HEK293 (cell line): ENCODE measurements around the gene MICU1.

Experiments used
- CTCF ChIP-seq: fragments of 450-650 bp; formaldehyde crosslinking; IDR thresholded peaks from 2 replicates; pipeline ENCODE4 v1.5.1; 2016; ENCODE audit warnings: missing biosample characterization, missing genetic modification characterization
- YY1 ChIP-seq: fragments of 450-650 bp; formaldehyde crosslinking; IDR thresholded peaks from 2 replicates; pipeline ENCODE4 v1.5.1; 2018; ENCODE audit warnings: missing biosample characterization, missing genetic modification characterization
- ZNF560 ChIP-seq: fragments of 450-650 bp; formaldehyde crosslinking; IDR thresholded peaks from 2 replicates; pipeline ENCODE4 v1.5.1; 2017; ENCODE audit warnings: missing biosample characterization, missing genetic modification characterization, borderline replicate concordance
- TF ChIP-seq, protein P1 (sequence below): fragments of 450-650 bp; formaldehyde crosslinking; IDR thresholded peaks from 2 replicates; pipeline ENCODE4 v1.5.1; 2016; ENCODE audit warnings: missing biosample characterization, missing genetic modification characterization
- TF ChIP-seq, protein P2 (sequence below): fragments of 450-650 bp; formaldehyde crosslinking; IDR thresholded peaks from 2 replicates; pipeline ENCODE4 v1.5.1; 2017; ENCODE audit warnings: missing biosample characterization, mild to moderate bottlenecking, missing genetic modification characterization, moderate library complexity

- TF ChIP-seq, protein P1, sequence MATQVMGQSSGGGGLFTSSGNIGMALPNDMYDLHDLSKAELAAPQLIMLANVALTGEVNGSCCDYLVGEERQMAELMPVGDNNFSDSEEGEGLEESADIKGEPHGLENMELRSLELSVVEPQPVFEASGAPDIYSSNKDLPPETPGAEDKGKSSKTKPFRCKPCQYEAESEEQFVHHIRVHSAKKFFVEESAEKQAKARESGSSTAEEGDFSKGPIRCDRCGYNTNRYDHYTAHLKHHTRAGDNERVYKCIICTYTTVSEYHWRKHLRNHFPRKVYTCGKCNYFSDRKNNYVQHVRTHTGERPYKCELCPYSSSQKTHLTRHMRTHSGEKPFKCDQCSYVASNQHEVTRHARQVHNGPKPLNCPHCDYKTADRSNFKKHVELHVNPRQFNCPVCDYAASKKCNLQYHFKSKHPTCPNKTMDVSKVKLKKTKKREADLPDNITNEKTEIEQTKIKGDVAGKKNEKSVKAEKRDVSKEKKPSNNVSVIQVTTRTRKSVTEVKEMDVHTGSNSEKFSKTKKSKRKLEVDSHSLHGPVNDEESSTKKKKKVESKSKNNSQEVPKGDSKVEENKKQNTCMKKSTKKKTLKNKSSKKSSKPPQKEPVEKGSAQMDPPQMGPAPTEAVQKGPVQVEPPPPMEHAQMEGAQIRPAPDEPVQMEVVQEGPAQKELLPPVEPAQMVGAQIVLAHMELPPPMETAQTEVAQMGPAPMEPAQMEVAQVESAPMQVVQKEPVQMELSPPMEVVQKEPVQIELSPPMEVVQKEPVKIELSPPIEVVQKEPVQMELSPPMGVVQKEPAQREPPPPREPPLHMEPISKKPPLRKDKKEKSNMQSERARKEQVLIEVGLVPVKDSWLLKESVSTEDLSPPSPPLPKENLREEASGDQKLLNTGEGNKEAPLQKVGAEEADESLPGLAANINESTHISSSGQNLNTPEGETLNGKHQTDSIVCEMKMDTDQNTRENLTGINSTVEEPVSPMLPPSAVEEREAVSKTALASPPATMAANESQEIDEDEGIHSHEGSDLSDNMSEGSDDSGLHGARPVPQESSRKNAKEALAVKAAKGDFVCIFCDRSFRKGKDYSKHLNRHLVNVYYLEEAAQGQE (tag by site-specific recombination) = no peak
- no peak; the same call in 1 of the 2 replicates for TF ChIP-seq CTCF (tag by site-specific recombination)
- TF ChIP-seq ZNF560 (tag by site-specific recombination) = no peak
- no peak for TF ChIP-seq YY1 (tag by site-specific recombination)
- TF ChIP-seq, protein P2, sequence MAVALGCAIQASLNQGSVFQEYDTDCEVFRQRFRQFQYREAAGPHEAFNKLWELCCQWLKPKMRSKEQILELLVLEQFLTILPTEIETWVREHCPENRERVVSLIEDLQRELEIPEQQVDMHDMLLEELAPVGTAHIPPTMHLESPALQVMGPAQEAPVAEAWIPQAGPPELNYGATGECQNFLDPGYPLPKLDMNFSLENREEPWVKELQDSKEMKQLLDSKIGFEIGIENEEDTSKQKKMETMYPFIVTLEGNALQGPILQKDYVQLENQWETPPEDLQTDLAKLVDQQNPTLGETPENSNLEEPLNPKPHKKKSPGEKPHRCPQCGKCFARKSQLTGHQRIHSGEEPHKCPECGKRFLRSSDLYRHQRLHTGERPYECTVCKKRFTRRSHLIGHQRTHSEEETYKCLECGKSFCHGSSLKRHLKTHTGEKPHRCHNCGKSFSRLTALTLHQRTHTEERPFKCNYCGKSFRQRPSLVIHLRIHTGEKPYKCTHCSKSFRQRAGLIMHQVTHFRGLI (tag by site-specific recombination) = 0 out of 2 replicates have a peak, but pooled peaks have one; percentile 35
These were observed 14.1 kb downstream of the MICU1 start for GRCh38 chr10:72611783-72612182.
